Keratinocyte (primary cell): ENCODE results near the gene SETBP1.

Experiments used
- CTCF ChIP-seq, 3 experiments: IDR thresholded peaks in 1 of 3; conservative IDR thresholded peaks in 1 of 3; optimal IDR thresholded peaks in 1 of 3; 2 replicates in 2 of 3; 3 replicates in 1 of 3; pipeline versions ENCODE3 to v1.5.1; 2011; ENCODE audit warnings: low read length in 3 of 3, mild to moderate bottlenecking in 3 of 3, moderate library complexity in 2 of 3, control low read depth in 1 of 3, inconsistent platforms in 1 of 3; ENCODE audit not compliant: insufficient read depth in 2 of 3; ENCODE audit errors: extremely low read depth in 1 of 3
- EZH2 ChIP-seq: IDR thresholded peaks from one replicate; pipeline ENCODE4 v1.6.1; 2012; ENCODE audit warnings: inconsistent platforms, mild to moderate bottlenecking, low read length, moderate library complexity

- TF ChIP-seq EZH2 = no peak
- TF ChIP-seq CTCF (optimal IDR thresholded peaks at IDR 0.05 in 1 of 3, IDR thresholded peaks at IDR 0.05 in 1 of 3, conservative IDR thresholded peaks at IDR 0.05 in 1 of 3; ENCODE audit: extremely low read depth in 1 of 3, insufficient read depth in 2 of 3, low read length in 3 of 3) = no peak
Measured at GRCh38 chr18:44997174-44997573, 316.5 kb downstream of the SETBP1 start.
